ENCODE data around the gene RASAL2.
"Not testable (repeated sequence)": the region's sequence is repeated elsewhere in the genome, so short reads cannot be mapped to it uniquely, and the experiment has no call there.

GRCh38 chr1:178120520-178121052 is 26.7 kb downstream of the RASAL2 start:
- TF ChIP-seq, protein P1, sequence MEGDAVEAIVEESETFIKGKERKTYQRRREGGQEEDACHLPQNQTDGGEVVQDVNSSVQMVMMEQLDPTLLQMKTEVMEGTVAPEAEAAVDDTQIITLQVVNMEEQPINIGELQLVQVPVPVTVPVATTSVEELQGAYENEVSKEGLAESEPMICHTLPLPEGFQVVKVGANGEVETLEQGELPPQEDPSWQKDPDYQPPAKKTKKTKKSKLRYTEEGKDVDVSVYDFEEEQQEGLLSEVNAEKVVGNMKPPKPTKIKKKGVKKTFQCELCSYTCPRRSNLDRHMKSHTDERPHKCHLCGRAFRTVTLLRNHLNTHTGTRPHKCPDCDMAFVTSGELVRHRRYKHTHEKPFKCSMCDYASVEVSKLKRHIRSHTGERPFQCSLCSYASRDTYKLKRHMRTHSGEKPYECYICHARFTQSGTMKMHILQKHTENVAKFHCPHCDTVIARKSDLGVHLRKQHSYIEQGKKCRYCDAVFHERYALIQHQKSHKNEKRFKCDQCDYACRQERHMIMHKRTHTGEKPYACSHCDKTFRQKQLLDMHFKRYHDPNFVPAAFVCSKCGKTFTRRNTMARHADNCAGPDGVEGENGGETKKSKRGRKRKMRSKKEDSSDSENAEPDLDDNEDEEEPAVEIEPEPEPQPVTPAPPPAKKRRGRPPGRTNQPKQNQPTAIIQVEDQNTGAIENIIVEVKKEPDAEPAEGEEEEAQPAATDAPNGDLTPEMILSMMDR (IDR thresholded peaks at IDR 0.05) = not testable (repeated sequence)
- TF ChIP-seq POLR2A (IDR thresholded peaks at IDR 0.05) = not testable (repeated sequence)
